DOHH2 (cell line): Measurements from ENCODE around the gene ELOB.

Source experiments
- CTCF ChIP-seq: fragments of 200-600 bp; sonication (generic); IDR thresholded peaks from one replicate; pipeline ENCODE4 v1.5.1; 2014; ENCODE audit warnings: antibody characterized with exemption, mild to moderate bottlenecking, low read depth, low read length; ENCODE audit not compliant: poor library complexity, severe bottlenecking
- EZH2phosphoT487 ChIP-seq: fragments of 200-600 bp; sonication (generic); IDR thresholded peaks from 2 replicates; pipeline ENCODE4 v1.6.1; 2017; ENCODE audit warnings: borderline replicate concordance, mild to moderate bottlenecking, antibody characterized with exemption, low read length, moderate library complexity, mixed read lengths

DNA sequence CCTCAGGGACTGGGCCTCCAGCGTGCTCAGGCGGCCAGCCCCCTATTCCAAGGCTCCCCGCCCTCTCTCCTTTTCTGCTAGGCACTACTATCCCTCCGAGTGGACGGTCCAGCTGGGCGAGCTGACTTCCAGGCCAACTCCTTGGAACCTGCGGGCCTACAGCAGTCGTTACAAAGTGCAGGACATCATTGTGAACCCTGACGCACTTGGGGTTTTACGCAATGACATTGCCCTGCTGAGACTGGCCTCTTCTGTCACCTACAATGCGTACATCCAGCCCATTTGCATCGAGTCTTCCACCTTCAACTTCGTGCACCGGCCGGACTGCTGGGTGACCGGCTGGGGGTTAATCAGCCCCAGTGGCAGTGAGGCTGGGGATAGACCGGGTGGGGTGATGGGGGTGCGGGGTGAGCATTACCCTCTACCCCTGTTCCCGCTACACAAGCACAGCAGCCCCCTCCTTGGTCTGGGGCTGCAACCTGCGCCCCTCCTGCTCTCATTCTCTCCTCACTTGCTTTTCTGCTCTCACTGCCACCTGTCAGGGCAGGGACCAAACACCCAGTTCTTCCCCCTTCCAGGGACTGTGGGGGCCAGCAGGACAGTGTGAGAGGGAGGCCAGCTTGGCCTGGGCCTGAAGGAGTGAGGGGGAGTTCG, 22.3 kb upstream of the ELOB start:
- no peak for TF ChIP-seq CTCF
- no peak for TF ChIP-seq EZH2phosphoT487
